Smooth muscle cell (in vitro differentiated cells): ENCODE measurements around the gene TOMM6. TPM values are rescaled to one million over a fixed set of nuclear protein-coding genes. Genes with fewer than 3 reads are reported as not detected.

ENCODE experiments used
- DNase-seq: peaks from one replicate; lab custom pipeline; 2025; ENCODE audit not compliant: unreplicated experiment; lab: John Stamatoyannopoulos, UW
- H2AFZ ChIP-seq: fragments of 200-600 bp; sonication (generic); 2 replicates; pipeline ENCODE4 v1.6.0; 2016; ENCODE audit warnings: antibody characterized with exemption, low read depth, mild to moderate bottlenecking
- H3F3A ChIP-seq: fragments of 200-600 bp; sonication (generic); 2 replicates; pipeline ENCODE4 v1.6.0; 2017; ENCODE audit warnings: antibody characterized with exemption, low read depth
- H3K27ac ChIP-seq: fragments of 200-600 bp; sonication (generic); 2 replicates; pipeline ENCODE4 v1.5.1; 2016; ENCODE audit warnings: low read depth, mild to moderate bottlenecking
- H3K27me3 ChIP-seq: fragments of 200-600 bp; sonication (generic); 2 replicates; pipeline ENCODE4 v1.6.1; 2016; ENCODE audit warnings: low read depth, mild to moderate bottlenecking
- H3K36me3 ChIP-seq: fragments of 200-600 bp; sonication (generic); 2 replicates; pipeline ENCODE4 v1.5.1; 2016; ENCODE audit warnings: low read depth
- H3K4me1 ChIP-seq: fragments of 200-600 bp; sonication (generic); 2 replicates; pipeline ENCODE4 v1.5.1; 2016; ENCODE audit warnings: low read depth
- H3K4me2 ChIP-seq: fragments of 200-600 bp; sonication (generic); 2 replicates; pipeline ENCODE4 v1.6.0; 2016; ENCODE audit warnings: mild to moderate bottlenecking
- H3K4me3 ChIP-seq: fragments of 200-600 bp; sonication (generic); 2 replicates; pipeline ENCODE4 v1.5.1; 2016; ENCODE audit warnings: mild to moderate bottlenecking
- H3K79me2 ChIP-seq: fragments of 200-600 bp; sonication (generic); 2 replicates; pipeline ENCODE4 v1.6.0; 2016; ENCODE audit warnings: low read depth, mild to moderate bottlenecking
- H3K9ac ChIP-seq: fragments of 200-600 bp; sonication (generic); 2 replicates; pipeline ENCODE4 v1.6.0; 2016; ENCODE audit warnings: low read depth
- H3K9me3 ChIP-seq: fragments of 200-600 bp; sonication (generic); replicated peaks from 2 replicates; pipeline ENCODE4 v1.5.1; 2016; ENCODE audit warnings: low read depth
- H4K20me1 ChIP-seq: fragments of 200-600 bp; sonication (generic); 2 replicates; pipeline ENCODE4 v1.6.0; 2016; ENCODE audit warnings: low read depth
- WGBS: methylation state at CpG from one replicate; pipeline ENCODE4 v1.1.7; 2016; ENCODE audit warnings: low lambda C conversion rate; 5-methylcytosine and 5-hydroxymethylcytosine counted together
- polyA plus RNA-seq: library from polyadenylated mRNA; unstranded; fragments of >200 nt; fragmentation: Nextera tagmentation; extraction: Ambion mirVana; gene quantifications from 2 replicates; pipeline ENCODE4 v1.2.1, GENCODE V29; 2016
- total RNA-seq: library from RNA; depleted of rRNA; stranded (reverse); fragments of >200 nt; gene quantifications from 2 replicates; pipeline ENCODE4 v1.2.3, GENCODE V29; 2014
- TF ChIP-seq, protein P1 (sequence below): fragments of 200-600 bp; sonication (generic); IDR thresholded peaks from 2 replicates; pipeline ENCODE4 v1.5.1; 2017; ENCODE audit warnings: borderline replicate concordance, mild to moderate bottlenecking, antibody characterized with exemption; ENCODE audit not compliant: insufficient read depth, poor library complexity, severe bottlenecking

TOMM6 gene
- total and polyA plus RNA-seq, 2 experiments from 2014 or later, result 235 to 253 TPM

DNA sequence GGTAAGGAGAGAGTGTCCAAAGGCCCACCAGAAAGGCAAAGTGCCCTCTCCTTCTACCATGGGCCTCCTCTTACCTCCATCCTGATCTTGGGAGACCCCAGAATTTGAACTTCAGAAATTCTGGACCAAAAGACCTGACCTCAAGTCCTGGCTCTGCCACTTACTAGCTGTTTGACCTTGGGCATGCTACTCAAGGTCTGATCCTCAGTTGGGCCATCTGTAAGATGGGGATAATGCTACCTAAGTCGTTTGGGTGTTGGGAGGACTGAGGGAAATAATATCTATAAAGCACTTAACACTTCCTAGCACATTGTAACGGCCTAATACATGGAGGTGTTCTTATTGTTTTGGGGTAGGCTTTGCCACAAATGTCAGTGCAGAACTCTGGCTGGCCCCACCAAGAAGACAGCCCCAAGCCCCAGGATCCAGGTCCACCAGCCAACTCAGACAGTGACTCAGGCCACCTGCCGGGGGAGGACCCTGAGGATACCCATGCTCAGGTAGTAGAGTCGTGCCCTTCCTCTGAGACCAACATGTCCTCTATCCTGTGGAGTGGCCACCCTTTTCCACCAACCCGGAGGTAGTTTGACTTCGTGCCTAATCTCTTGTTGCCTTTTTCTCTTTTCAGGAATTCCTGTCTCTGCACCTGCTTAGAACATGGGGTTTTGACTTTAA, 4.3 kb upstream of the TOMM6 start:
- H3K36me3 ChIP-seq, result no peaks in the 10 kb centered on the region
- no peaks in the 10 kb centered on the region for H4K20me1 ChIP-seq
- peaks cover 21% of the 10 kb centered on the region for H3K4me1 ChIP-seq
- 75% methylated on average over 6 of the region's 6 CpGs for WGBS
- H3K4me3 ChIP-seq, result no peak overlapping the region
- no peak overlapping the region for H3K4me2 ChIP-seq
- no peaks in the 10 kb centered on the region for H3F3A ChIP-seq
- TF ChIP-seq, protein P1, sequence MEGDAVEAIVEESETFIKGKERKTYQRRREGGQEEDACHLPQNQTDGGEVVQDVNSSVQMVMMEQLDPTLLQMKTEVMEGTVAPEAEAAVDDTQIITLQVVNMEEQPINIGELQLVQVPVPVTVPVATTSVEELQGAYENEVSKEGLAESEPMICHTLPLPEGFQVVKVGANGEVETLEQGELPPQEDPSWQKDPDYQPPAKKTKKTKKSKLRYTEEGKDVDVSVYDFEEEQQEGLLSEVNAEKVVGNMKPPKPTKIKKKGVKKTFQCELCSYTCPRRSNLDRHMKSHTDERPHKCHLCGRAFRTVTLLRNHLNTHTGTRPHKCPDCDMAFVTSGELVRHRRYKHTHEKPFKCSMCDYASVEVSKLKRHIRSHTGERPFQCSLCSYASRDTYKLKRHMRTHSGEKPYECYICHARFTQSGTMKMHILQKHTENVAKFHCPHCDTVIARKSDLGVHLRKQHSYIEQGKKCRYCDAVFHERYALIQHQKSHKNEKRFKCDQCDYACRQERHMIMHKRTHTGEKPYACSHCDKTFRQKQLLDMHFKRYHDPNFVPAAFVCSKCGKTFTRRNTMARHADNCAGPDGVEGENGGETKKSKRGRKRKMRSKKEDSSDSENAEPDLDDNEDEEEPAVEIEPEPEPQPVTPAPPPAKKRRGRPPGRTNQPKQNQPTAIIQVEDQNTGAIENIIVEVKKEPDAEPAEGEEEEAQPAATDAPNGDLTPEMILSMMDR, result no peak
- H3K9ac ChIP-seq, result no peak overlapping the region
- DNase-seq, result no peak
- H2AFZ ChIP-seq, result no peak overlapping the region
- no peaks in the 10 kb centered on the region for H3K27me3 ChIP-seq
- peaks cover 6% of the 10 kb centered on the region for H3K79me2 ChIP-seq
- no peak overlapping the region for H3K27ac ChIP-seq
- no peaks in the 10 kb centered on the region for H3K9me3 ChIP-seq

DNA sequence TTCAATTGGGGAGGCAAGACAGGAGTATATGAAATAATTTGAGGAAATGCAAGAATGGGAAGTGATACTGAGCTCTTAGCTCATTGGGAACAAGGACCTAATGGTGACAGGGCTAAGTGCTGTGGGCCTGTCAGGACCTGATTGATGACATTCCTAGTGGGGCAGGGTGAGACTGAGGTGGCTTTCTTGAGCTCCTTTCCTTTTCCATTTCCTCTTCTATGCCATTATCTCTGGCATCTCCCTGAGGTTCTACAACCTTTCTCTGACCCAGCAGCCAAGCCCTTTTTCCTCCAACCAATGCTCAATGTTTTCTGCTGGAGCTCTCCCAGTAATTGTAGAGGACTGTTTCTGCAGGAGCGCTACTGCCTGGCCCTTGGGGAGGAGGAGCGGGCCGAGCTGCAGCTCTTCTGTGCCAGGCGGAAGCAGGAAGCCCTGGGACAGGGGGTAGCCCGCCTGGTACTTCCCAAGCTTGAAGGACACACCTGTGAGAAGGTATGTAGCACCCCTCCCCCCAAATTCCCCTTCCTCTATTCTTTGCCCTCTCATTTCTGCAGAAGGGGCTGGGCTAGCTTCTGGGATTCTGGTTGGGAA, 2.8 kb upstream of the TOMM6 start:
- TF ChIP-seq, protein P1, result no peak
- WGBS, result 66% methylated on average over 5 of the region's 5 CpGs
- Histone ChIP-seq H3K27me3 (no peaks in the 10 kb centered on the region), H3K9ac (no peak overlapping the region), H3K9me3 (no peaks in the 10 kb centered on the region), H3K79me2 (peaks cover 13% of the 10 kb centered on the region), H3K27ac (no peak overlapping the region), H3K36me3 (peaks cover 3% of the 10 kb centered on the region), H3K4me3 (no peak overlapping the region), H3K4me2 (no peak overlapping the region), H3K4me1 (peaks cover 15% of the 10 kb centered on the region), H3F3A (peaks cover 11% of the 10 kb centered on the region), H4K20me1 (no peaks in the 10 kb centered on the region), H2AFZ (no peak overlapping the region)
- DNase-seq, result no peak

DNA sequence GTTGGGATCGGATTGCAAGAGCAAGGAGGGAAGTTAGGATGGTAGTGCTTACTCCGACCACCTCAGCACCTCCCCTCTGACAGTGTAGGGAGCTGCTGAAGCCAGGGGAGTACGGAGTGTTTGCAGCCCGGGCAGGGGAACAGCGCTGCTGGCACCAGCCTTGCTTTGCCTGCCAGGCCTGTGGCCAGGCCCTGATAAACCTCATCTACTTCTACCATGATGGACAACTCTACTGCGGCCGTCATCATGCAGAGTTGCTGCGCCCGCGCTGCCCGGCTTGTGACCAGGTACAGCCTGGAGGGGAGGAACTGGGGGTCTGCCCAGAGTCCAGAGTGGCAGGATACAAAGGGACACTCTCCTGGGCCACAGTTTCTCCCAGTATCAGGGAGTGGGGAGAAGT, 2.2 kb upstream of the TOMM6 start:
- no peaks in the 10 kb centered on the region for H3K27me3 ChIP-seq
- no peak overlapping the region for H3K4me3 ChIP-seq
- TF ChIP-seq, protein P1, result no peak
- peaks cover 15% of the 10 kb centered on the region for H3F3A ChIP-seq
- WGBS, result 92% methylated on average over 11 of the region's 11 CpGs
- H3K4me2 ChIP-seq, result no peak overlapping the region
- peaks cover 5% of the 10 kb centered on the region for H3K36me3 ChIP-seq
- no peak overlapping the region for H3K27ac ChIP-seq
- no peak overlapping the region for H2AFZ ChIP-seq
- H3K79me2 ChIP-seq, result peaks cover 16% of the 10 kb centered on the region
- DNase-seq, result no peak
- no peak overlapping the region for H3K9ac ChIP-seq
- no peaks in the 10 kb centered on the region for H4K20me1 ChIP-seq
- H3K9me3 ChIP-seq, result no peaks in the 10 kb centered on the region
- H3K4me1 ChIP-seq, result peaks cover 15% of the 10 kb centered on the region
